ENCODE data around the gene ARID1B. TPM values are rescaled to one million over a fixed set of nuclear protein-coding genes. Genes with fewer than 3 reads are reported as not detected.

ARID1B gene
- total and polyA plus RNA-seq, 7 donors: 8.1 to 61.1 (median 53.1) TPM

DNA sequence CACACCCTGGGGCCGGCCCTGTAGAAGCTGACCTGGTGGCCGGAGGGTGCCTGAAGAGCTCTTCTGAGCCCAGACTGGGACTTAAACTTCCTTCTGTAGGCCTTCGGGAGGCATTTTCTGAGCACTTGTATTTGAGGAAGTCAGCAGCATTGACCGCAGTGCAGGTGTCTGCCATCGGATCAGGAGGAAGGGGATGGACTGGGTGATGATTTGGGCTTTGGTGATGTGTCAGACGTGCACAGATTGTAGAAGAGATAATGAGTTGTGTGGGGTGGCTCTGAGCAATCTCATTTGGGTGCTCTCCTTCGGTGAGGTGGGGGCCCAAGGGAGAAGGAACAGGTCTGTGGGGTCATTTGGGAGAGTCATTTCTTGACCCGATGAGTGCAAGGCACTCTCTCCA is 150.9 kb downstream of the ARID1B start:
- intact Hi-C loops (cut with DNase I): no loop called here
- ATAC-seq: no peak
- H3K27me3 ChIP-seq (ENCODE audit: insufficient read depth in 3 of 3, low read length in 2 of 3): no peaks in the 10 kb centered on the region
- 87 to 94% (median 92%) methylated on average over 8 of the region's 8 CpGs for WGBS, 3 donors
- no peak overlapping the region for H3K27ac ChIP-seq
- H3K4me3 ChIP-seq: no peak overlapping the region
- H3K36me3 ChIP-seq (ENCODE audit: insufficient read depth in 1 of 2, low read depth in 1 of 2): no peaks in the 10 kb centered on the region
- TF ChIP-seq, protein P1, sequence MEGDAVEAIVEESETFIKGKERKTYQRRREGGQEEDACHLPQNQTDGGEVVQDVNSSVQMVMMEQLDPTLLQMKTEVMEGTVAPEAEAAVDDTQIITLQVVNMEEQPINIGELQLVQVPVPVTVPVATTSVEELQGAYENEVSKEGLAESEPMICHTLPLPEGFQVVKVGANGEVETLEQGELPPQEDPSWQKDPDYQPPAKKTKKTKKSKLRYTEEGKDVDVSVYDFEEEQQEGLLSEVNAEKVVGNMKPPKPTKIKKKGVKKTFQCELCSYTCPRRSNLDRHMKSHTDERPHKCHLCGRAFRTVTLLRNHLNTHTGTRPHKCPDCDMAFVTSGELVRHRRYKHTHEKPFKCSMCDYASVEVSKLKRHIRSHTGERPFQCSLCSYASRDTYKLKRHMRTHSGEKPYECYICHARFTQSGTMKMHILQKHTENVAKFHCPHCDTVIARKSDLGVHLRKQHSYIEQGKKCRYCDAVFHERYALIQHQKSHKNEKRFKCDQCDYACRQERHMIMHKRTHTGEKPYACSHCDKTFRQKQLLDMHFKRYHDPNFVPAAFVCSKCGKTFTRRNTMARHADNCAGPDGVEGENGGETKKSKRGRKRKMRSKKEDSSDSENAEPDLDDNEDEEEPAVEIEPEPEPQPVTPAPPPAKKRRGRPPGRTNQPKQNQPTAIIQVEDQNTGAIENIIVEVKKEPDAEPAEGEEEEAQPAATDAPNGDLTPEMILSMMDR (IDR thresholded peaks at IDR 0.05): no peak
- DNase-seq: no peak
- H3K9me3 ChIP-seq: no peaks in the 10 kb centered on the region
- peaks cover 32% of the 10 kb centered on the region for H3K4me1 ChIP-seq

DNA sequence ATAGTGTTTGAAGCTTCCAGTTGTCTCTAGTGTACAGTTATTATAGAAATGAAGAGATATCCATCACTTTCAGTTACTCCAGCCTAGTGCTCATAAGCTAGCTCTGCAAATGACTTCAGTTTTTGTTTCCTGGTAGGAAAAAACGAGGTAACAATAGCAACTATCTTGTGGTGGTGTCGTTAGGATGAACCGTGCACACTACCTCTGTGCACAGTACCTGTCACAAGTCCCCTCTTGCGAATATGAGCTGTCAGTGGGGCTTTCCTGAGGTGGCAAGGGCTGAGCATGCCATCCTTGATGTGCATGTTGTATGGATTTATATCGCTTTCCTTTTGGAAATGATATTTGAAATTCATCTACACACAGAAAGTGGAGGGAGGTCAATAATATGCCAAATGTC is 151.8 kb downstream of the ARID1B start:
- DNase-seq (no peak), ATAC-seq (no peak)
- H3K9me3 ChIP-seq: no peaks in the 10 kb centered on the region
- WGBS, 3 donors: 81 to 92% (median 91%) methylated on average over 5 of the region's 5 CpGs
- H3K4me3 ChIP-seq: no peak overlapping the region
- TF ChIP-seq, protein P1 (IDR thresholded peaks at IDR 0.05): no peak
- H3K4me1 ChIP-seq: peaks cover 40% of the 10 kb centered on the region
- H3K36me3 ChIP-seq (ENCODE audit: insufficient read depth in 1 of 2, low read depth in 1 of 2): no peaks in the 10 kb centered on the region
- no peak overlapping the region for H3K27ac ChIP-seq
- intact Hi-C loops (cut with DNase I): no loop called here
- no peaks in the 10 kb centered on the region for H3K27me3 ChIP-seq (ENCODE audit: insufficient read depth in 3 of 3, low read length in 2 of 3)

DNA sequence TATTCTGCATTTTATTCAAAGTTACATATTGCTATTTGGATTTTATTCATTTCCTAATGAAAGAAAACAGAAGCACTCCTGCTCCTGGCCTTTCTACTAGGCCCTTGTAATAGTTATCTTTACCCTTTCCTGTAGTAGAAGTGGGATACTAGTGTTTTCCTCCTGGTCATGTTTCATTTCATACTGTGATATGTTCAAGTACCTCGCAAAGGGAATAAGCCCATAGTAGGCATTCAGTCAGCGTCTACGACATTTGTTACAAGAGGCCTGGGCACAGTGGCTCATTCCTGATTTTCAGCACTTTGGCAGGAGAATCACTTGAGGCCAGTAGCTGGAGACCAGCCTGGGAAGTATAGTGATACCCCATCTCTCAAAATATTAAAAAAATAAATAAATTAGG is 154.1 kb downstream of the ARID1B start:
- H3K4me1 ChIP-seq: peaks cover 39% of the 10 kb centered on the region
- WGBS, 3 donors: 78 to 90% (median 83%) methylated on average over 3 of the region's 3 CpGs
- intact Hi-C loops (cut with DNase I): no loop called here

DNA sequence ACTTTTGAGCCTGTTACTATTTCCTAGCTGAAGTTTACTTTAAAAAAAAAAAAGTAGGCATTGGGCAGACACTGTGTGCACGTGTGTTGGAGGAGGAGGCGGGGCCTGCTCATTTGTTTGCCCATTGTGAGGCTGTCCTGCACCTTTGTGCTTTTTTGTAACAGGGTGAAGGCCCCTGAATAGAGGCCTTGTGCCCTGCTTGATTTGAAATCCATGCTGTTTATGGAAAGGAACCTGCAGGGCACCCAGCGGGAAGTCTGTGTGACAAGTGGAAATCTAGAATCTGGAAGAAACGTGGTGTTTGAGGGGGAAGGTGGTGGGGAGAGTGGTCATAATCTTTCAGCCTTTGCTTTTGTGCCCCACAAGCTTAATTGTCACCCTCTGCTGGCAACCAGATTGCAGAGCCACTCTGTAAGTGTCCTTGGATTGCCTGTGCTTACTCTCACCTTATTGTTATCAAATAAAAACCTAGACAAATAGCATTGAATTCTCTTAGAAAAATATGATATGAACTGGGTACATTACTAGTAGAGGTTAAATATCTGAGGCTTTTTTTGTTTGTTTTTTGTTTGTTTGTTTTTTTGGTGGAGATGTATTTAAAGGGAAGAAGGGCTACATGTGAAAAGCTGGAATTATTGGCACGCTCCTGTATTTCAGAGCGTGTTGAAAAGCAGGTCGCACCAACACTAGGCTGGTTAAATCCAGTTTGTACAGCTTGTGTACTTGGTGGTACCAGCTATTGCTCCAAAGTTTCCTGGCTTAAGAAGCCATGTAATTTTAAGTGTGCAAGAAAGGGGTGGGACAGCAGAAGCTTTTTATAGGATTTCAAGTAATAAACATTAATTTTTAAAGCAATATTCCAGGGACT is 156.3 kb downstream of the ARID1B start:
- DNase-seq: no peak
- TF ChIP-seq, protein P1 (IDR thresholded peaks at IDR 0.05): no peak
- H3K4me3 ChIP-seq: no peak overlapping the region
- H3K27ac ChIP-seq: peak overlapping the region; percentile 48
- H3K27me3 ChIP-seq (ENCODE audit: insufficient read depth in 3 of 3, low read length in 2 of 3): no peaks in the 10 kb centered on the region
- intact Hi-C loops (cut with DNase I): no loop called here
- no peaks in the 10 kb centered on the region for H3K36me3 ChIP-seq (ENCODE audit: insufficient read depth in 1 of 2, low read depth in 1 of 2)
- H3K9me3 ChIP-seq: no peaks in the 10 kb centered on the region
- ATAC-seq: peak; percentile 48 to 66 (median 56)
- peaks cover 47% of the 10 kb centered on the region for H3K4me1 ChIP-seq
- 33 to 48% (median 38%) methylated on average over 7 of the region's 7 CpGs for WGBS, 3 donors

More for the DNA sequence above, 154.1 kb downstream of the ARID1B start:
- Histone ChIP-seq H3K9me3 (no peaks in the 10 kb centered on the region), H3K27me3 (ENCODE audit: insufficient read depth in 3 of 3, low read length in 2 of 3) (no peaks in the 10 kb centered on the region), H3K27ac (no peak overlapping the region), H3K36me3 (ENCODE audit: insufficient read depth in 1 of 2, low read depth in 1 of 2) (no peaks in the 10 kb centered on the region), H3K4me3 (no peak overlapping the region)
- ATAC-seq (no peak), DNase-seq (no peak)
- TF ChIP-seq, protein P1 (IDR thresholded peaks at IDR 0.05): no peak
